ENCODE measurements around the gene EIF4G2. TPM values are rescaled to one million over a fixed set of nuclear protein-coding genes. Genes with fewer than 3 reads are reported as not detected.
A peak's percentile ranks its signal among the peaks of the same experiment; 100 is the strongest.

The EIF4G2 gene
- total RNA-seq, 4 donors from 2014 or later: 397 to 521 (median 465) TPM

DNA sequence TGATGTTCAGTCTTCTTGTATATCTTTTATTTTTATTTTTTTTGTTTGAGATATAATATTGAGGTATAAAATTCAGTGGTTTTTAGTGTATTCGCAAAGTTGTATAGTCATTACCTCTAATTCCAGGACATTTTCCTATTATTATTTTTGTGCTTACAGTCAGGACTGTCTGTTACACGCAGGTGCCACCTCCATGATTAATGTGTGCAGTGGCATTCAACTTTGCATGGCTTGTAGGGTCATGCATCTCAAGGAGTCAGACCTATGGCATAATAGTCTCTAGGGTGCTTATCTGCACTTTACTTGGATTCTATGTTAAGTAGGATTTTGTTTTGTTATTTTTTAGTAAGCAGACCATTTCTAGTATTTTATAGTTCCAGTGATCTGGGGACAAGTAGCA, 56.7 kb downstream of the EIF4G2 start:
- DNase-seq: no peak
- TF ChIP-seq POLR2A (IDR thresholded peaks at IDR 0.05): no peak
- TF ChIP-seq, protein P1, sequence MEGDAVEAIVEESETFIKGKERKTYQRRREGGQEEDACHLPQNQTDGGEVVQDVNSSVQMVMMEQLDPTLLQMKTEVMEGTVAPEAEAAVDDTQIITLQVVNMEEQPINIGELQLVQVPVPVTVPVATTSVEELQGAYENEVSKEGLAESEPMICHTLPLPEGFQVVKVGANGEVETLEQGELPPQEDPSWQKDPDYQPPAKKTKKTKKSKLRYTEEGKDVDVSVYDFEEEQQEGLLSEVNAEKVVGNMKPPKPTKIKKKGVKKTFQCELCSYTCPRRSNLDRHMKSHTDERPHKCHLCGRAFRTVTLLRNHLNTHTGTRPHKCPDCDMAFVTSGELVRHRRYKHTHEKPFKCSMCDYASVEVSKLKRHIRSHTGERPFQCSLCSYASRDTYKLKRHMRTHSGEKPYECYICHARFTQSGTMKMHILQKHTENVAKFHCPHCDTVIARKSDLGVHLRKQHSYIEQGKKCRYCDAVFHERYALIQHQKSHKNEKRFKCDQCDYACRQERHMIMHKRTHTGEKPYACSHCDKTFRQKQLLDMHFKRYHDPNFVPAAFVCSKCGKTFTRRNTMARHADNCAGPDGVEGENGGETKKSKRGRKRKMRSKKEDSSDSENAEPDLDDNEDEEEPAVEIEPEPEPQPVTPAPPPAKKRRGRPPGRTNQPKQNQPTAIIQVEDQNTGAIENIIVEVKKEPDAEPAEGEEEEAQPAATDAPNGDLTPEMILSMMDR (IDR thresholded peaks at IDR 0.05 in 4 of 5, conservative IDR thresholded peaks at IDR 0.05 in 1 of 5): no peak
- in situ Hi-C loops (cut with MboI; ENCODE audit: low sequenced_read_pairs in 4 of 4) (no loop called here), intact Hi-C loops (cut with DNase I; ENCODE audit: low total_unique reads) (loop anchor here (5.0 kb wide), 1 partner anchor 55 kb away; the partner anchor contains the start of gene EIF4G2)
- H3K9me3 ChIP-seq: no peaks in the 10 kb centered on the region
- H3K4me3 ChIP-seq: peak overlapping the region; percentile 65 to 96 (median 90)
- H3K27me3 ChIP-seq: no peaks in the 10 kb centered on the region
- ATAC-seq: no peak
- peaks cover 0 to 45% of the 10 kb centered on the region in 2 donors for H3K36me3 ChIP-seq
- peaks cover 10 to 26% of the 10 kb centered on the region in 2 donors for H3K4me1 ChIP-seq
- peak overlapping the region; percentile 86 to 98 (median 97) for H3K27ac ChIP-seq

DNA sequence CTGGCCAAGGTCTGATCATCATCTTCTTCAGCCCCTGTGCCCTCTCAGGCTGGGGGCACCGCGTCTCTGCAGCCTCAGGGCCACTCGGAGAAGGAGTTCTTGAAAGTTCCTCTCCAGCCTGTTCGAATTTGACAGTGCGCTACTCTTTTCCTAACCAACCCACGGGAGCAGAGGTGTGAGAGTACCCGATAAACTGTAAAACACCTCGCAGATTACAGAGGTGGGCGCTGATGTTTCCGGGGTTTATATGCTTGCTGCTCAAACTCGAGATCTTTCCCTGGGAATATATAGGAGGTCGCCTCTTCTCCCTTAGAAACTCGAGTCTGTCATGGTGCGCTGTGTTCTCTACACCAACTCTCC, 57.2 kb downstream of the EIF4G2 start:
- TF ChIP-seq, protein P1 (IDR thresholded peaks at IDR 0.05 in 4 of 5, conservative IDR thresholded peaks at IDR 0.05 in 1 of 5): no peak
- no peak for TF ChIP-seq POLR2A (IDR thresholded peaks at IDR 0.05)
- H3K4me1 ChIP-seq: peaks cover 10 to 26% of the 10 kb centered on the region in 2 donors
- H3K9me3 ChIP-seq: no peaks in the 10 kb centered on the region
- in situ Hi-C loops (cut with MboI; ENCODE audit: low sequenced_read_pairs in 4 of 4): no loop called here
- peak overlapping the region; percentile 86 to 98 (median 97) for H3K27ac ChIP-seq
- peak overlapping the region; percentile 65 to 96 (median 90) for H3K4me3 ChIP-seq
- DNase-seq (no peak), ATAC-seq (peak; percentile 22 to 36)
- H3K27me3 ChIP-seq: no peaks in the 10 kb centered on the region
- H3K36me3 ChIP-seq: peaks cover 0 to 40% of the 10 kb centered on the region in 2 donors
- intact Hi-C loops (cut with DNase I; ENCODE audit: low total_unique reads): loop anchor here (5.0 kb wide), 1 partner anchor 56 kb away; the partner anchor contains the start of gene EIF4G2

DNA sequence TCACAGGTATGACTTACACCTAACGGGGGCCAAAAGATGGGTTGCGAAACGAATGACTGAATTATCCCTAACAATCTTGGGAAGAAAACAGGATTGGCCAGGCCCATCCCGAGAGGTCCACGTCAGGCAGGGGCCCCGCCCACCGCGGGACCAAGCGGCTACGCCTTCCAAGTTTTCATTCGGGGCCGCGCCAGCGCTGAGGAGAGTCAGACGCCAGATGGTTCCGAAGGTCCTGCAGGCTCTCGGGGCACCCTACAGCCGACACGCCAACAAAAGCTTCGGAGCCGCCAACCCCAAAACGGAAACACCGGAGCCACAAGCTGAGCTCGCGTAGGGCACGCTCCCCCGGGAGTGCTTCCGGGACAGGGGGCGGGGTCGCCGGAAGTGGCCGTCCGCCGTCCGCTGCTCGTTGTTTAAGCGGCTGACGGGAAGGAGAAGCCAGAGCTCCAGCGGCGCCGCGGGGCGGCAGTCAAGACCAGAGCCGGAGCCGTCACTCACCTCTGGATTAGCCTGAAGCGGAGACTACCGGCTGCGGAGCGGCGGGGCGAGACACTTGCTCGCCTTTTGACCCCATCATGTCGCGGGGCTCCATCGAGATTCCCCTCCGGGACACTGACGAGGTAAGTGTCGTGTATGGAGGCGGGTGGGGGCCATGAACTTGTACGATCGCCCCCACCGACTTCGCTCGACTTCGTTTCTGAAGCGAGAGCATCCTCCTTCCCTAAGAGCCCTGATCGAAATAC, 57.7 kb downstream of the EIF4G2 start, which contains the start of gene CTR9:
TSS of gene CTR9 (plus strand) at position 409 of the 743 bp plus-strand sequence. CDS start at position 576, 167 bp downstream.
- no peaks in the 10 kb centered on the region for H3K27me3 ChIP-seq
- ATAC-seq (peak; percentile 92 to 93), DNase-seq (peak; percentile 90 to 93)
- in situ Hi-C loops (cut with MboI; ENCODE audit: low sequenced_read_pairs in 4 of 4): no loop called here
- H3K36me3 ChIP-seq: peaks cover 0 to 35% of the 10 kb centered on the region in 2 donors
- intact Hi-C loops (cut with DNase I; ENCODE audit: low total_unique reads): loop anchor here (5.0 kb wide), 1 partner anchor 56 kb away; the partner anchor contains the start of gene EIF4G2
- TF ChIP-seq, protein P1 (IDR thresholded peaks at IDR 0.05 in 4 of 5, conservative IDR thresholded peaks at IDR 0.05 in 1 of 5): peak in 1 of 5 experiments; percentile 25
- TF ChIP-seq POLR2A (IDR thresholded peaks at IDR 0.05): peak; percentile 93 to 97
- peak within 1 kb of the TSS; percentile 86 to 98 (median 97) for H3K27ac ChIP-seq
- H3K4me1 ChIP-seq: peaks cover 10 to 26% of the 10 kb centered on the region in 2 donors
- H3K9me3 ChIP-seq: no peaks in the 10 kb centered on the region
- peak within 1 kb of the TSS; percentile 65 to 96 (median 90) for H3K4me3 ChIP-seq

DNA sequence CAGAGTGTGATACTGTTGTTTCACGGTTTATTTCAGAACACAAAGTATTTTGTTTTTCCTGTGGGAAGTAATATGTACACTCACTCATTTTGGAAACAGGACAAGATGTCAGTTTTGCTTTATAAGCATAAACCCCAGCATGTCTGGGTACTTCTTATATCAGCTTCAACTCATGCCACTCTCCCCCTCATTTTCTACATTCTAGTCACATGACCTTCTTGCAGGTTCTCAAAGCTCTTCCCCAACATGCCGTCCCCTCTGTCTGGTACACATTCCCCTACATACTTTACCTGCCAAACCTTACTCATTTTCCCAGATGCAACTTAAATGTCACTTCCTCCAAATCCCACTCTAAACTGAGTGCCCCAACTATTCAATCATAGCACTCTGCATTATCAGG, 59.2 kb downstream of the EIF4G2 start:
- Histone ChIP-seq H3K27ac (peak overlapping the region in 2 of 4 donors; percentile 22 to 96), H3K36me3 (peaks cover 0 to 19% of the 10 kb centered on the region in 2 donors), H3K27me3 (no peaks in the 10 kb centered on the region), H3K4me3 (no peak overlapping the region), H3K4me1 (peaks cover 10 to 26% of the 10 kb centered on the region in 2 donors), H3K9me3 (no peaks in the 10 kb centered on the region)
- TF ChIP-seq POLR2A (IDR thresholded peaks at IDR 0.05): no peak
- TF ChIP-seq, protein P1 (IDR thresholded peaks at IDR 0.05 in 4 of 5, conservative IDR thresholded peaks at IDR 0.05 in 1 of 5): no peak
- ATAC-seq (no peak), DNase-seq (no peak)
- intact Hi-C loops (cut with DNase I; ENCODE audit: low total_unique reads): no loop called here
- in situ Hi-C loops (cut with MboI; ENCODE audit: low sequenced_read_pairs in 4 of 4): loop anchor here in 3 of 4 donors (25.0 kb wide), 3 partner anchors 212 to 987 kb away; partner anchors contain the start of gene RNF141 (in 1 of the 3)

Data from gastrocnemius medialis (tissue), 4 donors.